ENCODE results near the gene SYAP1.
A peak's percentile ranks its signal among the peaks of the same experiment; 100 is the strongest.
"Not testable (repeated sequence)": the region's sequence is repeated elsewhere in the genome, so short reads cannot be mapped to it uniquely, and the experiment has no call there.

SYAP1 gene

DNA sequence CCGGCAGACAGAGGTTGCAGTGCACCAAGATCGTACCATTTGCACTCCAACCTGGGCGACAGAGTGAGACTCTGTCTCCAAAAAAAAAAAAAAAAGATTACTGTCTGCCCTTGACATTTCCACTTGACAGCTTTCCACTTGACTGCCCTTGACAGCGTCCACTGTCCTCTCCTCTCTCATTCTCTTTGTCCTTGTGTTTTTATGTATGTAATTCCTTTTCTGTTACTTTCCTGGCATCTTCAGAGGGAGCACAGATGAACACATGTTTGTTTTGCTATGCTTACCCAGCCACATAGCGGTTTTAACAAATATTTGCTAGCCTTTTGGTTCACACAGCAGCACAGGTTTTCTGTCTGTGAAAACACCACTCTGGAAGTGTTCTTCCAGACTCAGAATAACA is 26.2 kb downstream of the SYAP1 start:
- TF ChIP-seq, protein P1, sequence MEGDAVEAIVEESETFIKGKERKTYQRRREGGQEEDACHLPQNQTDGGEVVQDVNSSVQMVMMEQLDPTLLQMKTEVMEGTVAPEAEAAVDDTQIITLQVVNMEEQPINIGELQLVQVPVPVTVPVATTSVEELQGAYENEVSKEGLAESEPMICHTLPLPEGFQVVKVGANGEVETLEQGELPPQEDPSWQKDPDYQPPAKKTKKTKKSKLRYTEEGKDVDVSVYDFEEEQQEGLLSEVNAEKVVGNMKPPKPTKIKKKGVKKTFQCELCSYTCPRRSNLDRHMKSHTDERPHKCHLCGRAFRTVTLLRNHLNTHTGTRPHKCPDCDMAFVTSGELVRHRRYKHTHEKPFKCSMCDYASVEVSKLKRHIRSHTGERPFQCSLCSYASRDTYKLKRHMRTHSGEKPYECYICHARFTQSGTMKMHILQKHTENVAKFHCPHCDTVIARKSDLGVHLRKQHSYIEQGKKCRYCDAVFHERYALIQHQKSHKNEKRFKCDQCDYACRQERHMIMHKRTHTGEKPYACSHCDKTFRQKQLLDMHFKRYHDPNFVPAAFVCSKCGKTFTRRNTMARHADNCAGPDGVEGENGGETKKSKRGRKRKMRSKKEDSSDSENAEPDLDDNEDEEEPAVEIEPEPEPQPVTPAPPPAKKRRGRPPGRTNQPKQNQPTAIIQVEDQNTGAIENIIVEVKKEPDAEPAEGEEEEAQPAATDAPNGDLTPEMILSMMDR (conservative IDR thresholded peaks at IDR 0.05; ENCODE audit: low read length) = no peak
- DNase-seq (ENCODE audit: low read depth) = no peak
- no peak overlapping the region for H3K4me3 ChIP-seq (ENCODE audit: low read length)

- no peak overlapping the region for H3K4me3 ChIP-seq (ENCODE audit: low read length)
- DNase-seq (ENCODE audit: low read depth) = no peak
- TF ChIP-seq, protein P1 (conservative IDR thresholded peaks at IDR 0.05; ENCODE audit: low read length) = no peak
These were observed 29.0 kb downstream of the SYAP1 start for GRCh38 chrX:16748425-16748824.

GRCh38 chrX:16750136-16750535 is 30.7 kb downstream of the SYAP1 start:
- DNase-seq (ENCODE audit: low read depth) = no peak
- no peak overlapping the region for H3K4me3 ChIP-seq (ENCODE audit: low read length)
- TF ChIP-seq, protein P1 (conservative IDR thresholded peaks at IDR 0.05; ENCODE audit: low read length) = no peak

GRCh38 chrX:16754019-16754418 is 34.6 kb downstream of the SYAP1 start:
- TF ChIP-seq, protein P1 (conservative IDR thresholded peaks at IDR 0.05; ENCODE audit: low read length) = no peak
- no peak overlapping the region for H3K4me3 ChIP-seq (ENCODE audit: low read length)
- peak; percentile 25 for DNase-seq (ENCODE audit: low read depth)

- TF ChIP-seq, protein P1 (conservative IDR thresholded peaks at IDR 0.05; ENCODE audit: low read length) = no peak
- no peak overlapping the region for H3K4me3 ChIP-seq (ENCODE audit: low read length)
- no peak for DNase-seq (ENCODE audit: low read depth)
These were observed 37.3 kb downstream of the SYAP1 start for GRCh38 chrX:16756724-16757123.

DNA sequence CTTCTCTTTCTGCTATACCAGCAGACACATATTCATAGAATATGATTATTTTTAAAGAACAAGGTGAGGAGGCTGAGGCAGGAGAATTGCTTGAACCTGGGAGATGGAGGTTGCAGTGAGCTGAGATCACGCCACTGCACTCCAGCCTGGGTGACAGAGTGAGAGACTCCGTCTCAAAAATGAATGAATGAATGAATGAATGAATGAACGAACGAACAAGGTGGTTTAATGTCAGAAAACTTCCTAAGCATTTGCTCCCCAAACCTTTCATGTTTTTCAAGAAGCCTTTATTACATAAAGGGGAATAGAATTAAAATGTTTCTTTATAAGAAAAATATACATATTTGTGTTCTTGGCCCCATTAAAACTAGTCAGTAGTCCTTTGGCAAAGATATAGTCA is 42.1 kb downstream of the SYAP1 start:
- DNase-seq (ENCODE audit: low read depth); H3K4me3 ChIP-seq (ENCODE audit: low read length): not testable (repeated sequence)

DNA sequence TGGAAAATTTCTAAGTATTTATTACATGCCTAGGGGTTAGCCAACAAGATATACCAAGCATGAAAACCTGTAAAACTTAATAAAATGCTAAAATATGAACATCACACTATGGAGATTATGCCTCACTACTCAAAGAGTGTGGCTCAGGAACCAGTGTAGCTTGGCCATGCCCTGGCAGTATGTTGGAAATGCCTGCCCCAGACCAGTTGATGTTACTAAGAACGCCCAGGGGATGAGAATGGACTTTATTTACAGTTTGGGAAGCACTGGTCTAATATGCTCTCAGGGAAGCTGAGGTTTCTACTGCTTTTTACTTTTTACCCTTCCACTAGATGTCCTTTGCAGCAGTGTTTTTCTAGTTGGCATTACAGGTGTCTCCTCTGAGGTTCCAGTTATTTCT is 43.2 kb downstream of the SYAP1 start:
- no peak overlapping the region for H3K4me3 ChIP-seq (ENCODE audit: low read length)
- DNase-seq (ENCODE audit: low read depth) = no peak
- TF ChIP-seq, protein P1 (conservative IDR thresholded peaks at IDR 0.05; ENCODE audit: low read length) = no peak

GRCh38 chrX:16765594-16765993 is 46.2 kb downstream of the SYAP1 start:
- DNase-seq (ENCODE audit: low read depth) = no peak
- TF ChIP-seq, protein P1 (conservative IDR thresholded peaks at IDR 0.05; ENCODE audit: low read length) = no peak
- H3K4me3 ChIP-seq (ENCODE audit: low read length) = no peak overlapping the region
